HG02884 (cell line): Measurements from ENCODE around the gene OGFOD1.
A peak's percentile ranks its signal among the peaks of the same experiment; 100 is the strongest.

Experiments
- ATAC-seq: cut with Tn5 transposase; IDR thresholded peaks from one replicate; pipeline ENCODE4 v1.9.1; 2021; ENCODE audit warnings: mild to moderate bottlenecking, moderate library complexity; ENCODE audit not compliant: unreplicated experiment

The OGFOD1 gene

GRCh38 chr16:56519459-56520250 lies 68.3 kb downstream of the OGFOD1 start, which contains the start of gene BBS2:
Gene BBS2, minus strand, starts transcription at chr16:56520024. Its CDS starts 162 bp downstream, at chr16:56519862.
- ATAC-seq = peak; percentile 80

- ATAC-seq = no peak
These were observed 68.9 kb downstream of the OGFOD1 start for GRCh38 chr16:56520251-56520577.

- ATAC-seq = no peak
These were observed 73.9 kb downstream of the OGFOD1 start for GRCh38 chr16:56525236-56525635.
